GM23338 (cell line): ENCODE data around the gene ATPAF1.

Source experiments
- CREB1 ChIP-seq: fragments of 250-450 bp; sonication (Bioruptor Pico); IDR thresholded peaks from 2 replicates; pipeline ENCODE4 v1.5.0; 2020; ENCODE audit warnings: low read depth, mild to moderate bottlenecking, moderate library complexity
- CTCF ChIP-seq, 2 experiments: fragments of 200-600 bp in 1 of 2; sonication (generic) in 1 of 2; conservative IDR thresholded peaks; 2 replicates each; pipeline versions ENCODE4 v1.5.1 to v1.6.1; 2016 to 2017; ENCODE audit warnings: antibody characterized with exemption in 2 of 2, low read depth in 2 of 2, mild to moderate bottlenecking in 2 of 2, moderate library complexity in 1 of 2
- ETS1 ChIP-seq: IDR thresholded peaks from 2 replicates; pipeline ENCODE4 v1.6.1; 2016; ENCODE audit warnings: antibody characterized with exemption
- EZH2 ChIP-seq: fragments of 200-600 bp; sonication (generic); IDR thresholded peaks from one replicate; pipeline ENCODE4 v1.8.0; 2017; ENCODE audit warnings: antibody characterized with exemption, mild to moderate bottlenecking, low read depth; ENCODE audit not compliant: unreplicated experiment
- EZH2phosphoT487 ChIP-seq: fragments of 200-600 bp; sonication (generic); IDR thresholded peaks from one replicate; pipeline ENCODE4 v1.8.1; 2018; ENCODE audit warnings: antibody characterized with exemption; ENCODE audit not compliant: unreplicated experiment
- JUNB ChIP-seq: IDR thresholded peaks from one replicate; pipeline ENCODE4 v1.6.1; 2016; ENCODE audit warnings: antibody characterized with exemption; ENCODE audit not compliant: unreplicated experiment
- POLR2AphosphoS5 ChIP-seq: IDR thresholded peaks from 2 replicates; pipeline ENCODE4 v1.6.1; 2016; ENCODE audit warnings: antibody characterized with exemption, low read depth
- REST ChIP-seq: IDR thresholded peaks from one replicate; pipeline ENCODE4 v1.6.1; 2018; ENCODE audit warnings: antibody characterized with exemption; ENCODE audit not compliant: unreplicated experiment
- ZNF331 ChIP-seq: fragments of 250-450 bp; sonication (Bioruptor Pico); IDR thresholded peaks from 2 replicates; pipeline ENCODE4 v1.5.0; 2020; ENCODE audit warnings: low read depth, mild to moderate bottlenecking, moderate library complexity

- TF ChIP-seq CTCF (conservative IDR thresholded peaks at IDR 0.05; ENCODE audit: low read depth in 2 of 2) (no peak), CREB1 (no peak), EZH2 (no peak), JUNB (no peak), POLR2AphosphoS5 (no peak), ETS1 (no peak), REST (no peak), EZH2phosphoT487 (no peak), ZNF331 (no peak)
Measured at GRCh38 chr1:46672696-46673095, 4.5 kb upstream of the ATPAF1 start.
